Peyer's patch (tissue), 4 donors: Measurements from ENCODE around the gene PYGO2. TPM values are rescaled to one million over a fixed set of nuclear protein-coding genes. Genes with fewer than 3 reads are reported as not detected.

Experiments used
- DNase-seq, 3 donors: peaks; one replicate each; pipeline ENCODE4 v3.0.0-alpha.2; 2017 to 2019
- H3K27ac ChIP-seq, 4 donors: fragments of 200-600 bp; sonication (generic); one replicate each; pipeline ENCODE4 v1.5.1; 2016 to 2019
- H3K27me3 ChIP-seq, 2 donors: fragments of 200-600 bp; sonication (generic); one replicate each; pipeline ENCODE4 v1.5.1; 2019
- H3K36me3 ChIP-seq, 3 donors: fragments of 200-600 bp; sonication (generic); one replicate each; pipeline ENCODE4 v1.5.1; 2016 to 2019
- H3K4me1 ChIP-seq, 4 donors: fragments of 200-600 bp; sonication (generic); one replicate each; pipeline ENCODE4 v1.5.1; 2016 to 2019
- H3K4me3 ChIP-seq, 4 donors: fragments of 200-600 bp; sonication (generic); 1 replicate in 3 of 4; 2 replicates in 1 of 4; pipeline ENCODE4 v1.5.1; 2016 to 2019; ENCODE audit warnings: mild to moderate bottlenecking in 1 of 4
- H3K9me3 ChIP-seq, 4 donors: fragments of 200-600 bp; sonication (generic); one replicate each; pipeline ENCODE4 v1.5.1; 2016 to 2019; ENCODE audit warnings: mild to moderate bottlenecking in 1 of 4
- CTCF ChIP-seq, 6 experiments: fragments of 450-650 bp in 4 of 6; fragments of 200-600 bp in 2 of 6; sonication (generic) in 1 of 6; IDR thresholded peaks; one replicate each; pipeline ENCODE4 v1.5.1; 2017 to 2019; ENCODE audit warnings: antibody characterized with exemption in 6 of 6, mild to moderate bottlenecking in 3 of 6, moderate library complexity in 1 of 6
- POLR2A ChIP-seq, 2 donors: fragments of 450-650 bp; IDR thresholded peaks; one replicate each; pipeline ENCODE4 v1.5.1; 2017; ENCODE audit warnings: antibody characterized with exemption in 2 of 2, mild to moderate bottlenecking in 2 of 2, moderate library complexity in 2 of 2
- total RNA-seq, 4 donors: library from RNA; depleted of rRNA; stranded (reverse); fragments of >200 nt; gene quantifications; one replicate each; pipeline ENCODE4 v1.1.0, GENCODE V29; 2016

The PYGO2 gene
- total RNA-seq, 4 donors from 2014 or later = 32.2 to 48.9 (median 34.2) TPM

GRCh38 chr1:154960446-154961136 lies 991 bp downstream of the PYGO2 start:
- Histone ChIP-seq H3K4me3 (peak overlapping the region; percentile 75 to 90 (median 88)), H3K27me3 (no peaks in the 10 kb centered on the region), H3K36me3 (peaks cover 0 to 41% (median 0%) of the 10 kb centered on the region in 3 donors), H3K27ac (peak overlapping the region; percentile 93 to 98 (median 98)), H3K9me3 (no peaks in the 10 kb centered on the region), H3K4me1 (peaks cover 0 to 33% (median 12%) of the 10 kb centered on the region in 4 donors)
- DNase-seq = no peak
- TF ChIP-seq POLR2A (IDR thresholded peaks at IDR 0.05) = no peak

- Histone ChIP-seq H3K27ac (no peak overlapping the region), H3K36me3 (peaks cover 0 to 29% (median 0%) of the 10 kb centered on the region in 3 donors), H3K4me3 (no peak overlapping the region), H3K27me3 (no peaks in the 10 kb centered on the region), H3K4me1 (peaks cover 0 to 43% (median 18%) of the 10 kb centered on the region in 4 donors), H3K9me3 (no peaks in the 10 kb centered on the region)
- DNase-seq = peak in 1 of 3 donors; percentile 21
- TF ChIP-seq CTCF (IDR thresholded peaks at IDR 0.05) (no peak), POLR2A (IDR thresholded peaks at IDR 0.05) (no peak)
These were observed 2.2 kb downstream of the PYGO2 start for GRCh38 chr1:154959426-154959780.

GRCh38 chr1:154958681-154959425 lies 2.7 kb downstream of the PYGO2 start:
- TF ChIP-seq CTCF (IDR thresholded peaks at IDR 0.05) (no peak), POLR2A (IDR thresholded peaks at IDR 0.05) (no peak)
- Histone ChIP-seq H3K36me3 (peaks cover 0 to 24% (median 0%) of the 10 kb centered on the region in 3 donors), H3K27me3 (no peaks in the 10 kb centered on the region), H3K9me3 (no peaks in the 10 kb centered on the region), H3K4me1 (peaks cover 0 to 48% (median 23%) of the 10 kb centered on the region in 4 donors), H3K27ac (no peak overlapping the region), H3K4me3 (no peak overlapping the region)
- DNase-seq = no peak

GRCh38 chr1:154958036-154958435 lies 3.5 kb downstream of the PYGO2 start:
- no peak for DNase-seq
- Histone ChIP-seq H3K9me3 (no peaks in the 10 kb centered on the region), H3K4me3 (no peak overlapping the region), H3K27ac (no peak overlapping the region), H3K27me3 (no peaks in the 10 kb centered on the region), H3K4me1 (peaks cover 0 to 51% (median 30%) of the 10 kb centered on the region in 4 donors), H3K36me3 (peaks cover 0 to 16% (median 0%) of the 10 kb centered on the region in 3 donors)
- TF ChIP-seq POLR2A (IDR thresholded peaks at IDR 0.05) (no peak), CTCF (IDR thresholded peaks at IDR 0.05) (no peak)

GRCh38 chr1:154957091-154957657 lies 4.4 kb downstream of the PYGO2 start:
- H3K4me1 ChIP-seq = peaks cover 0 to 52% (median 29%) of the 10 kb centered on the region in 4 donors
- H3K27ac ChIP-seq = peak overlapping the region in 3 of 4 donors; percentile 77 to 86 (median 86)
- peak in 1 of 3 donors; percentile 36 for DNase-seq

More at GRCh38 chr1:154957091-154957657, 4.4 kb downstream of the PYGO2 start:
- Histone ChIP-seq H3K27me3 (no peaks in the 10 kb centered on the region), H3K36me3 (peaks cover 0 to 12% (median 0%) of the 10 kb centered on the region in 3 donors), H3K9me3 (no peaks in the 10 kb centered on the region), H3K4me3 (no peak overlapping the region)
- TF ChIP-seq CTCF (IDR thresholded peaks at IDR 0.05) (no peak), POLR2A (IDR thresholded peaks at IDR 0.05) (no peak)
